A673 (cell line): ENCODE results near the gene LIM2. TPM values are rescaled to one million over a fixed set of nuclear protein-coding genes. Genes with fewer than 3 reads are reported as not detected.

Experiments
- BruUV-seq: library from RNA; stranded (reverse); fragments of 400-500 nt; replicated peaks from 2 replicates; lab custom pipeline; 2021; lab: Mats Ljungman, UMichigan
- CTCF ChIA-PET: fragments of 300-600 bp; sonication (Branson Sonifier 250); formaldehyde crosslinking; loops from one replicate; lab custom pipeline; 2022; ENCODE audit warnings: antibody characterized with exemption; lab: Charles Lee
- POLR2A ChIA-PET: fragments of 300-600 bp; sonication (Branson Sonifier 250); formaldehyde crosslinking; loops from one replicate; lab custom pipeline; 2022; ENCODE audit warnings: antibody characterized with exemption; ENCODE audit not compliant: low non-redundant PET; lab: Charles Lee
- DNase-seq: peaks from one replicate; pipeline ENCODE4 v3.0.0-alpha.2; 2015; ENCODE audit warnings: low spot score
- H3K27ac ChIP-seq: fragments of 200-600 bp; sonication (generic); 2 replicates; pipeline ENCODE4 v1.5.1; 2016; ENCODE audit warnings: mixed run types, low read depth, mild to moderate bottlenecking, mixed read lengths, antibody characterized with exemption, low read length; ENCODE audit not compliant: poor library complexity, severe bottlenecking
- H3K27me3 ChIP-seq: fragments of 200-600 bp; sonication (generic); replicated peaks from 2 replicates; pipeline ENCODE4 v1.6.1; 2017; ENCODE audit warnings: mixed run types, low read depth, mild to moderate bottlenecking, mixed read lengths, antibody characterized with exemption, low read length; ENCODE audit not compliant: insufficient read depth, poor library complexity
- H3K36me3 ChIP-seq: fragments of 200-600 bp; sonication (generic); 2 replicates; pipeline ENCODE4 v1.6.1; 2016; ENCODE audit warnings: mixed run types, mild to moderate bottlenecking, mixed read lengths, antibody characterized with exemption, low read length; ENCODE audit not compliant: insufficient read depth, poor library complexity, severe bottlenecking
- H3K4me1 ChIP-seq: fragments of 200-600 bp; sonication (generic); 2 replicates; pipeline ENCODE4 v1.6.1; 2017; ENCODE audit warnings: mixed run types, mild to moderate bottlenecking, mixed read lengths, antibody characterized with exemption, low read length; ENCODE audit not compliant: insufficient read depth, poor library complexity, severe bottlenecking
- H3K4me3 ChIP-seq: fragments of 200-600 bp; sonication (generic); 2 replicates; pipeline ENCODE4 v1.5.1; 2016; ENCODE audit warnings: low read depth, mixed run types, mild to moderate bottlenecking, mixed read lengths, low read length; ENCODE audit not compliant: poor library complexity, severe bottlenecking
- H3K9me3 ChIP-seq: fragments of 200-600 bp; sonication (generic); 2 replicates; pipeline ENCODE4 v1.6.1; 2016; ENCODE audit warnings: mixed run types, low read depth, mild to moderate bottlenecking, mixed read lengths, antibody characterized with exemption, low read length; ENCODE audit not compliant: poor library complexity, severe bottlenecking
- EZH2 ChIP-seq: fragments of 200-600 bp; sonication (generic); IDR thresholded peaks from 2 replicates; pipeline ENCODE4 v1.6.1; 2017; ENCODE audit warnings: borderline replicate concordance, low read depth, mild to moderate bottlenecking, mixed read lengths, antibody characterized with exemption, low read length; ENCODE audit not compliant: poor library complexity, severe bottlenecking
- intact Hi-C: fragments of 100-400 bp; cut with micrococcal nuclease; formaldehyde crosslinking; loops from one replicate; pipeline ENCODE4 v1.10.0; 2022; ENCODE audit not compliant: unreplicated experiment
- total RNA-seq: library from RNA; stranded (reverse); gene quantifications from 2 replicates; pipeline ENCODE4 v1.2.3, GENCODE V29; 2021
- TF ChIP-seq, protein P1 (sequence below): fragments of 300-800, 200-600 bp; sonication (generic); conservative IDR thresholded peaks from 2 replicates; pipeline ENCODE4 v1.5.1; 2017; ENCODE audit warnings: low read depth, mild to moderate bottlenecking, antibody characterized with exemption, low read length, moderate library complexity, mixed read lengths

LIM2 gene
- total RNA-seq, 1 experiment from 2014 or later, result not detected

- CTCF ChIA-PET, result interaction anchor here (1.1 kb wide), 1 partner anchor 81 kb away, joined by 3 read pairs; no protein-coding TSS in a partner anchor
- no TSS peak for BruUV-seq
- no peak overlapping the region for H3K27ac ChIP-seq
- H3K4me3 ChIP-seq, result no peak overlapping the region
- H3K36me3 ChIP-seq, result no peaks in the 10 kb centered on the region
- no peak for DNase-seq
- no peaks in the 10 kb centered on the region for H3K9me3 ChIP-seq
- intact Hi-C loops, result no loop called here
- POLR2A ChIA-PET, result no interaction called here
- H3K4me1 ChIP-seq, result peaks cover 10% of the 10 kb centered on the region
- no peaks in the 10 kb centered on the region for H3K27me3 ChIP-seq
- TF ChIP-seq, protein P1, sequence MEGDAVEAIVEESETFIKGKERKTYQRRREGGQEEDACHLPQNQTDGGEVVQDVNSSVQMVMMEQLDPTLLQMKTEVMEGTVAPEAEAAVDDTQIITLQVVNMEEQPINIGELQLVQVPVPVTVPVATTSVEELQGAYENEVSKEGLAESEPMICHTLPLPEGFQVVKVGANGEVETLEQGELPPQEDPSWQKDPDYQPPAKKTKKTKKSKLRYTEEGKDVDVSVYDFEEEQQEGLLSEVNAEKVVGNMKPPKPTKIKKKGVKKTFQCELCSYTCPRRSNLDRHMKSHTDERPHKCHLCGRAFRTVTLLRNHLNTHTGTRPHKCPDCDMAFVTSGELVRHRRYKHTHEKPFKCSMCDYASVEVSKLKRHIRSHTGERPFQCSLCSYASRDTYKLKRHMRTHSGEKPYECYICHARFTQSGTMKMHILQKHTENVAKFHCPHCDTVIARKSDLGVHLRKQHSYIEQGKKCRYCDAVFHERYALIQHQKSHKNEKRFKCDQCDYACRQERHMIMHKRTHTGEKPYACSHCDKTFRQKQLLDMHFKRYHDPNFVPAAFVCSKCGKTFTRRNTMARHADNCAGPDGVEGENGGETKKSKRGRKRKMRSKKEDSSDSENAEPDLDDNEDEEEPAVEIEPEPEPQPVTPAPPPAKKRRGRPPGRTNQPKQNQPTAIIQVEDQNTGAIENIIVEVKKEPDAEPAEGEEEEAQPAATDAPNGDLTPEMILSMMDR, result no peak
- TF ChIP-seq EZH2, result no peak
Measured at GRCh38 chr19:51391073-51391611, 3.4 kb upstream of the LIM2 start.

GRCh38 chr19:51389143-51389542, 1.4 kb upstream of the LIM2 start:
- no peak for TF ChIP-seq EZH2
- TF ChIP-seq, protein P1, result no peak
- Histone ChIP-seq H3K4me1 (no peaks in the 10 kb centered on the region), H3K27ac (no peak overlapping the region), H3K4me3 (no peak overlapping the region), H3K36me3 (no peaks in the 10 kb centered on the region), H3K9me3 (no peaks in the 10 kb centered on the region), H3K27me3 (no peaks in the 10 kb centered on the region)
- intact Hi-C loops, result no loop called here
- BruUV-seq, result no TSS peak
- ChIA-PET POLR2A (no interaction called here), CTCF (no interaction called here)
- no peak for DNase-seq

DNA sequence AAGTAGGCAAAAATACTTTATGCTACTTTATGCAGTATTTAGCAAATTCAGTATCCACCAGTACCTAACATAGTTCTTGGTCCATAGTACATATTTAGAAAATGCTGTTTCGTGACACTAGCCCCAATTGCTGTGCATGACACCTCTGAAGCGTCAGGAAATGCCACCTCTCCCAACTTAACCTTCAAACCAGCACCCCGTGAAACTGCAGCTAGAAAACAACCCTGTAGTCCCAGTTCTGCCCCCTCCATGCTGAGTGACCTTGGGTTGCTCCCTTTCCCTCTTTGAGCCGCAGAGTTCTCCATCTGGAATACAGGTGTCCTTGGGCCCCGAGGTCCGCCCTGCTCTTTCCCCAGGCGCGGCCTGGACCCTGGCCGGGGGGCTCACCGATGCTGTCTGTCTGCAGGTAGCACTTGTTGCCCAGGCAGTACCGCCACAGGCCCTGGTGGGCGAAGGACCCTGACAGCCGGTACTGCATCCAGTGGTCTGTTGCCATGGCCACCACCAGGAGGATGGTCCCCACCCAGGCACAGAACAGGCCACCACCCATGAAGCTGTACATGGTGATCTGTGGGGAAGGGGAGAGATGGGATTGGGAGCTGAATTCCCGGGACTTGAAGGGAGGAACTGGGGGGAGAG, 773 bp downstream of the LIM2 start:
- POLR2A ChIA-PET, result no interaction called here
- CTCF ChIA-PET, result no interaction called here
- TF ChIP-seq, protein P1, result no peak
- no peak for TF ChIP-seq EZH2
- Histone ChIP-seq H3K4me1 (no peaks in the 10 kb centered on the region), H3K9me3 (no peaks in the 10 kb centered on the region), H3K36me3 (no peaks in the 10 kb centered on the region), H3K4me3 (no peak overlapping the region), H3K27me3 (no peaks in the 10 kb centered on the region), H3K27ac (no peak overlapping the region)
- no TSS peak for BruUV-seq
- DNase-seq, result no peak
- intact Hi-C loops, result no loop called here
